ENCODE results near the gene KCNIP4.
"Not testable (repeated sequence)": the region's sequence is repeated elsewhere in the genome, so short reads cannot be mapped to it uniquely, and the experiment has no call there.

The KCNIP4 gene

DNA sequence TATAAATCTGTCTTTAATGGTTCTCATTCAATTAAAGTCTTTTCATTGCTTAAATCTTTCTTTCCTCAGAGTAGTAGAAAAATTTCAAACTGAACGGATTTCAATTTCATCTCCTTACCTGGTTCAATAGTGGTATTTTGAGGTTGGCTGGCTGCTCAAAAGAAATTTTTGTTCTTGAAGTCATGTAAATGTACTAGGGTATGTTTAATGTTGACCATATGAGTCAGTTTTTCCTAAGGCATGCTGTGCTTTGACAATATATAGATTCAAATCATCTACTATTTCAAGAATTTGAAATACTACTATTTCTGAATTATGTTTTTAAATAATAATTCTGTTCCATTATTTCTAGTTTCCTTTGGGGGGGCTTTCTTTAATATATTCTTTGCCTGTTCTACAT, 1142.9 kb downstream of the KCNIP4 start:
- DNase-seq (ENCODE audit: low spot score) = no peak
- H3K27ac ChIP-seq = no peak overlapping the region
- H3K4me3 ChIP-seq = no peak overlapping the region
- TF ChIP-seq CTCF (IDR thresholded peaks at IDR 0.05) = no peak

- no peak for DNase-seq (ENCODE audit: low spot score)
- TF ChIP-seq CTCF (IDR thresholded peaks at IDR 0.05) = no peak
- no peak overlapping the region for H3K27ac ChIP-seq
- H3K4me3 ChIP-seq = no peak overlapping the region
Observed at GRCh38 chr4:20787940-20788665, 1160.5 kb downstream of the KCNIP4 start.

DNA sequence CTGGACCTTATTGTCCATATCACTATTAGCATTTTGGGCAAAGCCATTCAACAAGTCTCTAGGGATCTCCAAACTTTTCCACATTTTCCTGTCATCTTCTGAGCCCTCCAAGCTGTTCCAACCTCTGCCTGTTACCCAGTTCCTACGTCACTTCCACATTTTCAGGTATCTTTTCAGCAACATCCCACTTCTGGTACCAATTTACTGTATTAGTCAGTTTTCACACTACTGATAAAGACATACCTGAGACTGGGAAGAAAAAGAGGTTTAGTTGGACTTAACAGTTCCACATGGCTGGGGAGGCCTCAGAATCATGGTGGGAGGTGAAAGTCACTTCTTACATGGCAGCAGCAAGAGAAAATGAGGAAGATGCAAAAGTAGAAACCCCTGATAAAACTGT, 1165.4 kb downstream of the KCNIP4 start:
- not testable (repeated sequence) for H3K27ac ChIP-seq; DNase-seq (ENCODE audit: low spot score); H3K4me3 ChIP-seq

- Histone ChIP-seq H3K4me3 (no peak overlapping the region), H3K27ac (no peak overlapping the region)
- TF ChIP-seq CTCF (IDR thresholded peaks at IDR 0.05) = no peak
- no peak for DNase-seq (ENCODE audit: low spot score)
Observed at GRCh38 chr4:20778896-20779295, 1169.7 kb downstream of the KCNIP4 start.

DNA sequence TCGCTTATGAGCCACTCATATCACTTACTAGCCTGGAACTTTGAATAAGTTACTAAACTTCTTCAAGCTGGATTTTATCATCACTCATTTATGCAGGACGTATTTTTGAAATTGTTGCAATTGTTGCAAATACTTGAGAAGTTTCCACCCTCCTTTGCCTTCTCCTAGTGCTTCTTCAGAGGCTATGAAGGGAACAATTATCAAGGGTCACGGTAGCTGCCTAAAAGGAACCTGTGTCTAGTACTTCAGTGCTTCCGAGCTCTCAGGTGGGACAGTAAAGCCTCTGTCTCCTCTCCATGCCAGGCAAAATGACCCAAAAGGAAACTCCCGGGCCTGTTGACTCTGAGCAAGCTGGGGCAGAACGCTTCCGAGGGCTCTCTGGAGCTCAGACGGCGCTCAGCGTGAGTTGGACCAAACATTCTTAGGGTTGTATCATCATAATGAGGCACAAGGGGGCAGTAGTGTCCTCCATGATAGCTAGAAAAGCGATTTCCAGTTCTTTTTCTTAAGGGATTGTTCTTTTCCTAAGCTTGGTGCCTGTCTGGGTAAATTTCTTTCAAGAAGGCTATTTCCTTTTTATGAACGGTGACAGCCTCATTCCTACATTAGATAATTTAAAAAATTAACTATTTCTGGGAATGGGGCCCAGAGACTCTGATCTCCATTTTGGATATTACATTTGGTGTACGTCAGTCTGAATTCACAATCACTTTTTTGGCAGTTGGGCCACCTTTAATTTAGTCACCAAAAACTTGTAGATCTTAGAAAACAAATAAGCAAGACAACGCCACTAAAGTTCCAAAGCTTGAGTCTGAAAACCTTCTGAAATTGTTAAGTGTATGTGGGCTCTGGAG, 1175.2 kb downstream of the KCNIP4 start:
- H3K27ac ChIP-seq = no peak overlapping the region
- TF ChIP-seq CTCF (IDR thresholded peaks at IDR 0.05) = peak; percentile 51
- no peak for DNase-seq (ENCODE audit: low spot score)
- H3K4me3 ChIP-seq = no peak overlapping the region

GRCh38 chr4:20764366-20764992, 1184.1 kb downstream of the KCNIP4 start:
- no peak for TF ChIP-seq CTCF (IDR thresholded peaks at IDR 0.05)

GRCh38 chr4:20761826-20762225, 1186.7 kb downstream of the KCNIP4 start:
- TF ChIP-seq CTCF (IDR thresholded peaks at IDR 0.05) = no peak
- no peak overlapping the region for H3K4me3 ChIP-seq
- DNase-seq (ENCODE audit: low spot score) = no peak

More at GRCh38 chr4:20764366-20764992, 1184.1 kb downstream of the KCNIP4 start:
- H3K27ac ChIP-seq = no peak overlapping the region
- no peak overlapping the region for H3K4me3 ChIP-seq
- no peak for DNase-seq (ENCODE audit: low spot score)

More at GRCh38 chr4:20761826-20762225, 1186.7 kb downstream of the KCNIP4 start:
- H3K27ac ChIP-seq = no peak overlapping the region

Data from coronary artery (tissue), 2 donors.